Measurements from ENCODE around the gene SBNO2. TPM values are rescaled to one million over a fixed set of nuclear protein-coding genes. Genes with fewer than 3 reads are reported as not detected.

The SBNO2 gene
- total RNA-seq, 4 donors from 2014 or later = 33.1 to 208 (median 61.9) TPM

DNA sequence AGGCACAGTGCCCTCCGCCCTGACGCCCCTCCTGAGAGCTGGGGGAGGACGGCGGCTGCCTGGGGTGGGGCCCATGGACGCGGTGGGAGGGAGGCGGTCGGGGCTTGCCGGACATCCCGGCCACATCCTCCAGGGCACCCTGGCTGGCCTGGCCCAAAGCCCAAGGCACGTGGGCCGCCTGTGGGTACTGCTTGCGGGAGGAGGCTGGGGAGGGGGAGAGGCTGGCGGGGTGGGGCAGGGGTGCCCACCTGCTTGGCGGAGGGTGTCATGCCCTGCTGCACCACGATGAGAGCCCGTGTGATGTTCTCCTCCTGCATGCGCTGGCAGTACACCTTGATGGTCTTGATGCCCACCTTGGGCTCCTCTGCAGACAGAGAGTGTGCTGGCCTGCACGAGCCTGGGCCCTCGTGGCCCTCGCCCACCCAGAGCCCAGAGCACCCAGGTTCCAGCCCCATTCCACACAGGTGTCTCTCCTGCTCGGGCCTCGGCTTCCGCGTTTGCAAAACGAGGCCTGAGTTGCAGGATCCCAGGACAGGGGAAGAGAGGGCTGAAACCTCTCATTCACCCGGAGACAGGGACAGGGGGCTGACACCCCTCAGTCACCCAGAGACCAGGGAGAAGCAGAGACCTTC, 82.4 kb downstream of the SBNO2 start:
- DNase-seq (ENCODE audit: low spot score) = no peak
- no peak for TF ChIP-seq CTCF (IDR thresholded peaks at IDR 0.05)
- no peak for ATAC-seq (ENCODE audit: low FRiP score)

DNA sequence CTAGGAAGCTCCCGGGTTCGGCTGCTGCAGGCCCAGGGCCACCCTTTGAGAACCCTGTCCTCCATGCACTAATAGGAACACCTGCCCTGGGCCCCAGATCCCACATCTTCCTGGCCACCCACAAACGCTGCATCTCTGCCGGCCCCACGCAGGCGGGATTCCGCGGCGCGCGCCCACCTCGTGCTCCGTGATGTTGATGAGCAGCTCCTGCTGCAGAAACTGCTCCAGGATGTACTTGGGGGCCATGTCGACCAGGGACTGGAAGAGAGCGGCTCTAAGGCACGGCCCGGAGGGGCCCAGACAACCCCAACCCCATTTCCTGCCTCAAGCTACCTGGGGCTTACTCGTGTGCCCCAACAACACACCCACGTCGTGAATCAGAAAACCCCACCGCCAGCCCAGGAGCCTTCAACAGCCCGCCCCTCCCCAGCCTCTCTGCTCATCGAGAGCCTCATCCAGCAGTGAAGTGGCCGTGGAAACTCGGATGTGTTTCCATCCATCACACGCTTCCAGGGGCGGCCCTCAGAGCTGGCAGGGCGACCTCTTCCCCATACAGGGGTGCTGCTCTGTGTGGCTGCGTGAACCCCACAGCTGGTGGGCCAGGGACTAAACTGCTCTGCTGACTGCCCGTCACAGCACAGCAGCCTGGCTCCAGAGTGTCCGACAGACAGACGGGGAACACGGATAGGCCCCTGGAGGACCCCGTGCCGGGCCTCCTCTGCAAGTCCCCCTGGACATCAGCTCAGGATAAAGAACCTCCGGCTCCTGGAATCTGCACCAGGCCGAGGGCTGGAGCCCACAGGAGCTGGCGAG, 83.1 kb downstream of the SBNO2 start:
- DNase-seq (ENCODE audit: low spot score) = no peak
- no peak for TF ChIP-seq CTCF (IDR thresholded peaks at IDR 0.05)

GRCh38 chr19:1089891-1090290, 84.2 kb downstream of the SBNO2 start:
- DNase-seq (ENCODE audit: low spot score) = no peak
- no peak for TF ChIP-seq CTCF (IDR thresholded peaks at IDR 0.05)
- ATAC-seq (ENCODE audit: low FRiP score) = no peak

More for the DNA sequence above, 83.1 kb downstream of the SBNO2 start:
- ATAC-seq (ENCODE audit: low FRiP score) = no peak

DNA sequence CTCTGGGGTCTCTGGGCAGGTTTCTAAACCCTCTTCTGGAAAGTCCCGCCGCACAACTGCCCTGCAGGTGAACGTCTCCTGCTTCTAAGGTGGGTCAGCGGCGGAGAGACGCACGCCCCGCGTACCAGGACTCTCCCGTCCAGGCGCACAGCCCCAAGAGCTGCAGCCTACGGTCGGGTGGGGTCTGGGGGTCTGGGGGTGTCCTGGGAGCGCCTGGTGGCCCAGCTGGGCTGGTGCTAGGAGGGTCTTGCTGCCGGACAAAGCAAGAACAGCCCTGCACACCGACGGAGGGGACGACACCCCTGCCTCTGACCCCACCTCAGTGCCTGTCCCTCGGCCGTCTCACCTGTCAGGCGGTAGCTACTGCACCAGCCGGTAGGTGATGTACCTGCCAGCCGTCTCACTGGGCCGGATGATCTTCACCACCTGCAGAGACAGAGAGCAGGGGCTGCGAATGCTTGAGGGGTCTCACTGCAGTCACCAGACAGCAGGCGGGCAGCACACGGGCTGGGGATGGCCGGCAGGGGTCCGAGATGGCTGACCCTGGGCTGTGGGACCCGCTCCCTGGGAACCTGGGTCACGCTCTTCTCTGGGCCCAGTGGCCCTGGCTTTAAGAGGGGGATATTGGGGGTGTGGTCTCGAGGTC, 84.8 kb downstream of the SBNO2 start:
- no peak for ATAC-seq (ENCODE audit: low FRiP score)
- TF ChIP-seq CTCF (IDR thresholded peaks at IDR 0.05) = no peak
- no peak for DNase-seq (ENCODE audit: low spot score)

DNA sequence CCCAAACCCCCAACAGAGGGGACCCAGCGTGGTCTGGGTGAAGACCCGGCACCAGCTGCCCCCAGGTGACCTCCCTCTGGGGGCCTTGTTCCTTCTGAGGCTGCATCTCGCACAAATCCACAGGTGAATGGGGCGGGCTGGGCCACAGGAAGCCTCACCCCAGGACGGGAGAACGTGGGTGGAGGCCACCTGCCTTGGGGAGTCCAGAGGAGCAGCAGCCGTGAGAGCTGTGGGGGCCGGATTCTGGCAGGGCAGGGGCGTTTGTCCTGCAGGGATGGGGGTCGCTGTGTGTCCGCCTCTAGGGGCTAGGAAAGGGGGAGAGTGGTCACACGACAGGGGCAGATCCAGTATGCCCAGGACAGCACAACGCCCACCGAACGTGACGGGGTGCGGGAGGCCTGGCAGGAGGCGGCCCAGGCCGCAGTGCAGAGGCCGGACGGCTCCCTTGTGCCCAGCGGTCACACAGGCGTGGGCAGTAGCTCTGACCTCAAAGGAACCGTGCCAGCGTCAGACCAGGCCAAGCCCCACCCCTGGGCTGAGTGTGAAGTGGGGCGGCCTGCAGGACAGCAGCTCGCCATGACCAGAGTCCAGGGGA, 85.6 kb downstream of the SBNO2 start:
- no peak for TF ChIP-seq CTCF (IDR thresholded peaks at IDR 0.05)
- DNase-seq (ENCODE audit: low spot score) = no peak
- no peak for ATAC-seq (ENCODE audit: low FRiP score)

DNA sequence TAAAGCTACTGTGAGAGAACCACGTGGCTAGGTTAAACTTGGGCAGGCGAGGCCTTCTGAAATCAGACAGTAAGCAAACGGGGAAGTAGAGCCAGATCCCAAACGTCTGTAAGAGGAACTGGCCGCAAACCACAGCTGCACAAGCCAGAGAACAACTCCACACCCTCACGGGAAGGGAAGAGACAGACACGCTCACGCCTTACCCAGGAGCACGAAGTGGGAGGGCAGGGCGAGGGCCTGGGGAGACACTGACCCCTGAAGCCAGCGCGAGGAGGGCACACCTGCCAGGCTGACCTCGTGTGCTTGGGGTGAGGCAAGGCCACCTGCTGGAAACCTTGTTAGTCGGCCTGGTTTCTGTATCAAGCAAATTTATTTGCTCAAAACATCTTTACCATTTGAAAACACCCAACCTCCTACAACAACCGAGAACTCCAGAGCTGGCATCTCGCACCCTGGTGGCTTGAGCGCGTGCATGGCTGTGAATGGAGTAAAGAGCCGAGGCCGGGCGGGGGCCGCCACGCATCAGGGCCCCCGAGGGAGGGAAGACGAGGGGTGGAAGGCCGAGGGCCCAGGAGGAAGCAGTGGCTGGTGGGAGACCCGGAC, 86.2 kb downstream of the SBNO2 start:
- DNase-seq (ENCODE audit: low spot score) (no peak), ATAC-seq (ENCODE audit: low FRiP score) (no peak)
- no peak for TF ChIP-seq CTCF (IDR thresholded peaks at IDR 0.05)
